ENCODE measurements around the gene ADAMTS1.

DNA sequence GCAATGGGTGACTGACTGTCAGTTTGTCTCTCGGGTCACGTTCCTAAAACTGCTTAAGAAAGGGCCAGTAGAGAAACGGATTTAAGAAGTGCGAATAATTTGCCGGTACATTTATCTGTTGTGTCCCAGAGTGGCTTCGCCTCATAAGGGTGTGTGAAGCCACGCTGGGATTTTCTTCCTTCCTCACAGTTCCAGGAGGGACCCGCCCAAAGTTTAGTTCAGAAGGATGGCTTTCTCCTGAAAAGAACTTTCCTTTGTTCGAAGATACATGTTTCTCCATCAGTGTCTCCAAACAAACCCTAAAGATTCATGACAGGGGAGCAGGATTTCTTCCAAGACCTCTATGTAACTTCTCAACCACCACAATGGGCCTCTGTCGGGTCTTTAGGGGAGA is 49.8 kb downstream of the ADAMTS1 start:
- TF ChIP-seq, protein P1, sequence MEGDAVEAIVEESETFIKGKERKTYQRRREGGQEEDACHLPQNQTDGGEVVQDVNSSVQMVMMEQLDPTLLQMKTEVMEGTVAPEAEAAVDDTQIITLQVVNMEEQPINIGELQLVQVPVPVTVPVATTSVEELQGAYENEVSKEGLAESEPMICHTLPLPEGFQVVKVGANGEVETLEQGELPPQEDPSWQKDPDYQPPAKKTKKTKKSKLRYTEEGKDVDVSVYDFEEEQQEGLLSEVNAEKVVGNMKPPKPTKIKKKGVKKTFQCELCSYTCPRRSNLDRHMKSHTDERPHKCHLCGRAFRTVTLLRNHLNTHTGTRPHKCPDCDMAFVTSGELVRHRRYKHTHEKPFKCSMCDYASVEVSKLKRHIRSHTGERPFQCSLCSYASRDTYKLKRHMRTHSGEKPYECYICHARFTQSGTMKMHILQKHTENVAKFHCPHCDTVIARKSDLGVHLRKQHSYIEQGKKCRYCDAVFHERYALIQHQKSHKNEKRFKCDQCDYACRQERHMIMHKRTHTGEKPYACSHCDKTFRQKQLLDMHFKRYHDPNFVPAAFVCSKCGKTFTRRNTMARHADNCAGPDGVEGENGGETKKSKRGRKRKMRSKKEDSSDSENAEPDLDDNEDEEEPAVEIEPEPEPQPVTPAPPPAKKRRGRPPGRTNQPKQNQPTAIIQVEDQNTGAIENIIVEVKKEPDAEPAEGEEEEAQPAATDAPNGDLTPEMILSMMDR (IDR thresholded peaks at IDR 0.05) = no peak
- no peak for TF ChIP-seq POLR2AphosphoS5 (IDR thresholded peaks at IDR 0.05; ENCODE audit: insufficient read depth in 1 of 2, low read depth in 1 of 2)

Data from vagina (tissue), 2 donors.